NCI-H2196 (cell line): ENCODE measurements around the gene CA11.

Experiments used
- DNase-seq: peaks from one replicate; lab custom pipeline; 2025; ENCODE audit not compliant: unreplicated experiment; lab: John Stamatoyannopoulos, UW

Gene CA11

DNA sequence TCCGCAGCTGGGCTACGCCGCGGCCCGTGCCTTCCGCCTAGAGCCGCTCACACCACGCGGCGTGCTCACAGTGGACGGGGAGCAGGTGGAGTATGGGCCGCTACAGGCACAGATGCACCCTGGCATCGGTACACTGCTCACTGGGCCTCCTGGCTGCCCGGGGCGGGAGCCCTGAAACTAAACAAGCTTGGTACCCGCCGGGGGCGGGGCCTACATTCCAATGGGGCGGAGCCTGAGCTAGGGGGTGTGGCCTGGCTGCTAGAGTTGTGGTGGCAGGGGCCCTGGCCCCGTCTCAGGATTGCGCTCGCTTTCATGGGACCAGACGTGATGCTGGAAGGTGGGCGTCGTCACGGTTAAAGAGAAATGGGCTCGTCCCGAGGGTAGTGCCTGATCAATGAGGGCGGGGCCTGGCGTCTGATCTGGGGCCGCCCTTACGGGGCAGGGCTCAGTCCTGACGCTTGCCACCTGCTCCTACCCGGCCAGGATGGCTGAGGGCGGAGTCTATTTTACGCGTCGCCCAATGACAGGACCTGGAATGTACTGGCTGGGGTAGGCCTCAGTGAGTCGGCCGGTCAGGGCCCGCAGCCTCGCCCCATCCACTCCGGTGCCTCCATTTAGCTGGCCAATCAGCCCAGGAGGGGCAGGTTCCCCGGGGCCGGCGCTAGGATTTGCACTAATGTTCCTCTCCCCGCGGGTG lies 16.2 kb downstream of the CA11 start:
- DNase-seq: no peak

DNA sequence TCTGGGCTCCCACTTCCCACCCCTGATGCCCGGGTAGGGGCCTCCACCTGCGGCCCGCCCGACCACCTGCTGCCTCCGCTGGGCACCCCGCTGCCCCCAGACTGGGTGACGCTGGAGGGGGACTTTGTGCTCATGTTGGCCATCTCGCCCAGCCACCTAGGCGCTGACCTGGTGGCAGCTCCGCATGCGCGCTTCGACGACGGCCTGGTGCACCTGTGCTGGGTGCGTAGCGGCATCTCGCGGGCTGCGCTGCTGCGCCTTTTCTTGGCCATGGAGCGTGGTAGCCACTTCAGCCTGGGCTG lies 16.7 kb downstream of the CA11 start:
- no peak for DNase-seq

DNA sequence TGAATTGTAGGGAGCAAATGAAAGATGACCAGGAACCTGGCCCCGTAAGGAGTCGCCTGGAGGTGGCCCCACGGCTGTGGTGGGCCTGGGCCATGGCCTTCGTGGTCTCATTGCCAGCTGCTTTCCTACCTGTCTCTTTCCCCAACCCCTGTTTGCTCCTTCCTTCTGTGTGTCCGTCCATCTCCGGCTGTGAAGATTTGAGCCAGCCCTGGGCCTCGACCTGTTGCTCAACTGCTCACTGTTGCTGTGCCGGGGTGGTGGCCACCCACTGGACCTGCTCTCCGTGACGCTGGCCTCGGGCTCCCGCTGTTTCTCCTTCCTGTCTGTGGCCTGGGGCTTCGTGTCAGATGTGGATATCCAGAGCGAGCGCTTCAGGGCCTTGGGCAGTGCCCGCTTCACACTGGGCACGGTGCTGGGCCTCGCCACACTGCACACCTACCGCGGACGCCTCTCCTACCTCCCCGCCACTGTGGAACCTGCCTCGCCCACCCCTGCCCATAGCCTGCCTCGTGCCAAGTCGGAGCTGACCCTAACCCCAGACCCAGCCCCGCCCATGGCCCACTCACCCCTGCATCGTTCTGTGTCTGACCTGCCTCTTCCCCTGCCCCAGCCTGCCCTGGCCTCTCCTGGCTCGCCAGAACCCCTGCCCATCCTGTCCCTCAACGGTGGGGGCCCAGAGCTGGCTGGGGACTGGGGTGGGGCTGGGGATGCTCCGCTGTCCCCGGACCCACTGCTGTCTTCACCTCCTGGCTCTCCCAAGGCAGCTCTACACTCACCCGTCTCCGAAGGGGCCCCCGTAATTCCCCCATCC lies 17.3 kb downstream of the CA11 start:
- DNase-seq: no peak

DNA sequence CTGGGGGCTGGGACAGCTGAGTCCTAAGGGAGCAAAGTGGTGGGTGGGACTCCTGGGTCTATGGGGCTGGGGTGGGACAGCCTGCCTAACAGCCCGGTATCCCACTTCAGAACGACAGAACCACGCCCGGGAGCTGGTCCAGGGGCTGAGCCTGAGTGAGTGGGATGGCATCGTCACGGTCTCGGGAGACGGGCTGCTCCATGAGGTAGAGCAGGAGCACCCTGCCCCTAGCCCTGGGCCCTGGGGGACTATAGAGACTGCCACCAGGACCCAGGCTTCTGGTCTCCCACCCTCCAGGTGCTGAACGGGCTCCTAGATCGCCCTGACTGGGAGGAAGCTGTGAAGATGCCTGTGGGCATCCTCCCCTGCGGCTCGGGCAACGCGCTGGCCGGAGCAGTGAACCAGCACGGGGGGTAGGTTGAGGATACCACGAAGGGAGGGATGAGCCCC lies 18.1 kb downstream of the CA11 start:
- DNase-seq: no peak

DNA sequence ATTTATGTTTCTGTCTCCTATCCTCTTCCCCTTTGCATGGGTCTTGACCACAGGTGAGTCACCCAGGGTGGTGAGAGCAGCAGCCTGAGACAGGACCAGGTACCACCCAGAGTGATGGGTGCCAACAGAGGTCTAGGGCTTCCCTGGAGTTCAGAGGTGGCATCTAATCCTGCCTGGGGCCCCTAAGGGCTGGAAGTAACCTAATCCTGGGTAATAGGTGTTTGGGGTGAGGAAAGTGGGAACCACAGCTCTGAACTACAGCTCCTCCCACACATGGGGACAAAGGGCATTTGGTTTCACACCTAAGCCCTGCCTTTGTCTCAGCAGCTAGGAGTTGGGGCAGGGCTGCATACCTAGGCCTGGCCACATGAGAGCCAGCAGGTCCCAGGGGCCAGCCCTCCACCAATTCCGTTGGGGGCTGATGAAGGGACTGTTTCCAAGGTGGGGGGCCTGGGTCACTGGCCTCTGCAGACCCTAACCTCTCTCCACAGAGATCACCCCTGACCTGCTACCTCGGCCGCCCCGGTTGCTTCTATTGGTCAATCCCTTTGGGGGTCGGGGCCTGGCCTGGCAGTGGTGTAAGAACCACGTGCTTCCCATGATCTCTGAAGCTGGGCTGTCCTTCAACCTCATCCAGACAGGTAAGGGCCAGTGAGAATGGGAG lies 18.7 kb downstream of the CA11 start:
- DNase-seq: no peak

DNA sequence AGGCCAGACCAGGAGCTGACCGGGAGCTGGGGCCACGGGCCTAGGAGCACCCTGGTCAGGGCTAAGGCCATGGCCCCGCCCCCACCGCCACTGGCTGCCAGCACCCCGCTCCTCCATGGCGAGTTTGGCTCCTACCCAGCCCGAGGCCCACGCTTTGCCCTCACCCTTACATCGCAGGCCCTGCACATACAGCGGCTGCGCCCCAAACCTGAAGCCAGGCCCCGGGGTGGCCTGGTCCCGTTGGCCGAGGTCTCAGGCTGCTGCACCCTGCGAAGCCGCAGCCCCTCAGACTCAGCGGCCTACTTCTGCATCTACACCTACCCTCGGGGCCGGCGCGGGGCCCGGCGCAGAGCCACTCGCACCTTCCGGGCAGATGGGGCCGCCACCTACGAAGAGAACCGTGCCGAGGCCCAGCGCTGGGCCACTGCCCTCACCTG lies 20.1 kb downstream of the CA11 start:
- no peak for DNase-seq

DNA sequence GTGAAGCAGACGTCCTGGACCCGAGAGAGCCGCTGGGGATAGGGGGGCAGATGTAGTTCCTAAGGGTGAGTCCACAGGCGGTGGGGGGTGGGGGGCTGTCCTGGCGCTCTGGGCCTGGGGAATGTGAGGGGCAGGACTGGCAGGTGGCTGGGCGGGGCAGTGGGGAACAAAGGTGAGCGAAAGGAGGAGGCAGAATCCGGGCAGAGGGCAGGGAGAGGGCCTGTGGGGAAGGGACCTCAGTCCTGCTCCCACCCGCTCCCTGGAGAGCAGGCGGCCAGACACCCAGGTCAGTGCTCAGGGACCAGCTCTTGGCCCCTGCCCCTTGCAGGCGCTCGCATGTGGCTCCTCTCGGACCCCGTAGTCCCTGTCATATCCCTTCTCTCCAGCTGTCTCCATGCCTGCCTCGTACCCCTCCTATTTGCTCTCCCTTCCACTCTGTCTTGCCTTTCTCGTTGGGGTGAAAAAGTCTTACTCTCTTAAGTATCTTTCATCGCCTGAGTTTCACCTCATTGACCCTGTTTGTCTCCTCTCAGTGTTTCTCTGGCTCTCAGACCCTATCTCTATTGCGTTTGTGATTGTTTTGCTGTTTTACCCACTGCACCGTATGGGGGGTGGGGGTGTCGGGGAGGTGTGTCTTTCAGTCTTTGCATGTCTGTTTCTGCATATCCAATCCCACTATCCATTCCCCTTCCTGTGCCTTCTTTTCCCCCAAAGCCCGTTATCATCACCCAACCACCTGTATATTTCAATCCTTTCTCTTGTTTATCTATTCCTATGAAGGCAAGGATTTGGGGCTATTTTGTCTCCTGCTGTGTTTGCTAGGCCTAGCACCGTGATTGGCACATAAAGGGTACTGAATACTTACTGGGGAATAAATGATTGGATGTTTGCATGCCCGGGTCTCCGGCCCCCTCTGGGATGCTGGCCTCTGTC lies 20.9 kb downstream of the CA11 start:
- DNase-seq: no peak

DNA sequence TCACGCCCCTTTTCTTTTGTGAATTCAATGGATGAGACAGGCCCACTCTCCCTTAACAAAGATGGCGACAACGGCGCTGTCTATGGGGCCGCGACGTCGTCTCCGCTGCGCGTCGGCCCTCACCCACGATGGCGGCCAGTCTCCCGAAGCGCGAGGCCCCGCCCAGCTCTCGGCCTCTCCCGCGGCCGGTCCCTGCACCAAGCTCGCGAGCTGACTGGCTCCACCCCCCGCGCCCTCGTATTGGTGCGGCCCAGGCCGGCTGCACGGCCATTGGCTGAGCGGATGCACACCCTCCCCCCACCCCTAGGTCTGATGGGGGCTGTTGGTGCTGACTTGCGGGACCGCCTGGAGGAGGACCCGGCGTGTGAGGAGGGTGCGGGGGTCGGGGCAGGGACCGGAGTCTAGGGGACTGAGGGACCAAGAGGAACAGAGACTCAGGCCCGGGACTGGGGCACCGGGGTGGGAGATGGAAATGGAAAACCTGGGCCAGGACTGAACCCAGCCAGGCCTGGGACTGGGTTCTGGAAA lies 21.9 kb downstream of the CA11 start:
- peak; percentile 98 for DNase-seq

DNA sequence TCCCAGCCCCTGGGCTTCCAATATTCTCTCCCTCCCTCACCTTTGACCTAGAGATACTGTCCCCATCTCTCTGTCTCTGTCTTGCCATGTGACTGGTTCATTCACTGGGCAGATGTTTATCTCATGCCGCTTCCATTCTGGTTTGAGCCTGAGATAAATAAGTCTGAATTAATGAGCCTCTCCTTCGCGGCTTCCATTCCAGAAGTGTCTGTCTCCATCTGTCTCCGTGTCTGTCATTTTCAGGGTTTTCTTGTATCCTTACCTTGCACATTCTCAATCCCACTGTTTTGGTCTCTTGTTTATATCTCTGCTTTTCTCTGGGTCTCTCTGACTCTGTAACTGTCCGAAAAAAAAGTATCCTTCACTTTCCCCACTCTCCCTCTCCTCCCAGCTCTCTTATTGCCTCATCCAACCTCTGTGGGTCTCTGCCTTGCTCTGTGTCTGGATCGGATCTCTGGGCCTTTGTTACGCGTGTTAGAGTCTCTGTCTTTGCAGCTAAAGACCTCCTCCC lies 22.4 kb downstream of the CA11 start:
- no peak for DNase-seq

DNA sequence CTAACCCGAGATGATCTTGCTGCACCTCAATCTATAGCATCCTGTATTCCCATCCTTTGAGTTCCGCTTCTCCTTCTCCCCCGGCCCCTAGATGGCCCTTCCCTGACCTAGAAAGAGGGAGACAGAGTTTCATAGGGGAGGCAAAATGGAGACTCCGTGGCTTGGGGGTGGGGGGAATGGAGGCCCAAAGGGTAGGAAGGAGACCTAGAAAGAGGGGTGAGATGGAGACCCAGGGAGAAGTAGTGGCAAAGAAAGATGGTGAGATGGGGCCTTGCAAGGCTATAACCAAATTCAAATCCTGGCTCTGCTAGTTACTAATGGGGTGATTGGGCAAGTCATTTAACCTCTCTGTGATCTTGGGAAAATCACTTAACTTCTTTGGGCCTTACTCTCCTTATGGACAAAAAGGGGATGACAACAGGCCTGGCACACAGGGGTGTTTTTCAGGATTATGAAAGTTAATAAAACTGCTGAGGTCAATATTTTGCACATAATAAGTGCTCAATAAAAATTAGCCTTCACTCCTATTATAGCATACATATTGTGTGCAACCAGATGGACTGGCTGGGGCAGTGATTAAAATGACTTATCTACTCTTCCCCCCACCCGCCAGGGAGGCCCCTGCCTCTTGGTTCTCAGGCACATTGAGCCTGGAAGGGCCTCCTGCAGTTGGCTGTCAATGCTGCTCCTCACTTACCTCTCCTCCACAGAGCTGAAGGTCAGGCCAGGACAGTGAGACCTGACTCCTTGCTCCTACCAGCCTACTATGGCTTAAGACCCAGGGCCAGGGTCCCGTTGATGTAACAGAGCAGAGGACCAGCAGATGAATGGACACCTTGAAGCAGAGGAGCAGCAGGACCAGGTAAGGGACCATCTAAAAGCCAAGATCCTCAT lies 26.0 kb downstream of the CA11 start:
- DNase-seq: no peak

DNA sequence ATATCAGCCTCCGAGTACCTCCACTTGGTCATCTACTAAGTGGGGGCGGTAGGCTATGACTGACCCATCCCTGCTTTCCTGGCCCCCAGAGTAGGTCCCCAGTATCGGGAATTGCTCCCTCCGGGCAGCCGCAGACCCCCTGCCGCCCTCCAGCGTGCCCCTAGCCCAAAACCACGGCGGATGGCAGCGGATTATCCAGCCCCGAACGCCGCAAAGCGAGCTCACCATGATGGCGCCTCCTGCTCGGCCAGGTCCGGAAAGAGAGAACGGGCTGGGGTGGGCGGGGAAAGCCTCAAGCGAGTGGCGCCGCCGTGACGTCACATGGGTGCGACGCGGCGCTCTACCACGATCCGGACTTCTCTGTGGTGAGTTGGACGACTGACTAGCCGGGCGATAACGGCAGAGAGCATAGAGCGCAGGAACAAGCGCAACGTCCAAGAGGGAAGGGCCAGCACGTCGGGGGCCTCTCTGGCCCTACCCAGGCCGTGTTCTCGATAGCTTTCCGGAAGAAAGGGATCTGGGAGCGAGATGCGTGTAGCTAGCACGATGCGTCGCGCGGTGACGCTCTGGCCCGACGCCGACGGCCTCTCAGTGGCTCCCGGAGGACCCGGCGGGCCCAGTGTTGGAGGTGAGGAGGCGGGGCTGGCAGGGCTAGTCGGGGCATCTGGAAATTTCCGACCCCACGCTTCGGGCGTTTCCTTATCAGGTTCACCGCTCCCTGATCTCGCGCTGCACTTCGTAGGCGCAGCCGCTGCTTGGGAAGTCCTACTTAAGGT lies 26.9 kb downstream of the CA11 start, which contains the start of the genes RPL18 and SPHK2:
RPL18 (minus strand) TSS at position 263 of the 776 bp plus-strand sequence; CDS start at position 228, 35 bp downstream.
SPHK2 (plus strand) TSS at position 591 of the 776 bp plus-strand sequence. CDS start 1,009 bp downstream, outside the sequence.
- DNase-seq: peak; percentile 100

DNA sequence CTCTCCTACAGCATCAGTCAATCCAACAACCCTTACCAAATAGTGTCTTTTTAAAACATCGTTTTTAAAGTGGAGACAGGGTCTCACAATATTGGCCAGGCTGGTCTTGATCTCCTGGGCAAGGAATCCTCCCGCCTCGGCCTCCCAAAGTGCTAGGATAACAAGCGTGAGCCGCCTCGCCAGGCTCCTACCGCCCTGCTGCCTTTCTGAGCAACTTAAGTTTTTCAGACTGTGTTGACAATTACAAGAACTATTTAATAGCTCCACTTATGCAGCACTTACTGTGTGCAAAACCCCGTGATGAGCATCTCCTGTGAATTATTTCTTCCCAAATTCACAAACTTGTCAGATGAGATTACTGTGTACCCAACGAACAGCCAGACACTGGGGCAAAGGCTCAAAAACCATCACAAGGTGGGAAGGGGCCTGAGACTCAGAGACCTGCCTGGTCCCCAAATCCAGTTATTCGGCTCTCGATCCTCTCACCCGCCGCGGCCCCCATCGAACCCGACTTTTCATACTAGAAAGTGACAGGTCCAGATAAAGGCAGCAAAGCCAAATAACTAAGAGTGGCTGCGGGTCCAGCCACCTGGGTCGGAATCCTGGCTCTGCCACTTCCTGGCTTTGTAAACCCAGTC lies 27.6 kb downstream of the CA11 start:
- DNase-seq: no peak

DNA sequence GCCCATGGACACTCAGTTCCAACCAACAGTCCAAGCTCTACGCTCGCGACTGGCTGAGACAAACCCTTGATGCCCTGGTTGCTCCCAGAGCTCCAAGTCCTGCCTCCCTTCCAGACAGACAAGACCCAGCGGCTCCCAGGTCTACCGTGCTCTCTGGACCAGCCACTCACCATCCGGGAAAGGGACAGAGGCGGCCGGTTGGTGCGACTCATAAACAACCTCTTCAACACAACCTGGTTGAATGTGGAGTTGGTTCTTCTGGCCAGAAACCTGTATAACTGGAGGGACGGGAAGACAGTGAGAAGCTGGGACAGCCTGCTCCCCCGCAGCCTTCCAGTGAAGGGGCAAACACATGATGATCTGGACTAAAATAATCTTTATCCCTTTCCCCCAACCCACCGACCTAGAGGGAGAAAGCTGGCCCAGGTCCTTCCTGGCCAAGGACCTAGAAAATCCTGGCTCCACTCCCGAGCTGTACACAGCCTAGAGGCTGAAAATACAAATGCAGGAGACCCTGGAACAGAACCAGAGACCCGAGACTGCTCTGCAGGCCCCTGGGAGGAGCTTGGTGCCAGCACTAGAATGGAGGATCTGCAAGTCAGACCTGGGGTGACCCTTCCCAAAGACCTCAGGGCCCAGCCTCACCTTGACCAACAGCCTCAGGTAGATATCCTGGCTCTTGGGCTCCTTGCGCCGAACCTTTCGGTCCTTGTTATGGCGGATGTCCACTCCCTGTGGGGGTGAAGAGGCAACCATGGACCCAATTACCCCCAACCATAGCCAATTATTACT lies 28.6 kb downstream of the CA11 start:
- no peak for DNase-seq

DNA sequence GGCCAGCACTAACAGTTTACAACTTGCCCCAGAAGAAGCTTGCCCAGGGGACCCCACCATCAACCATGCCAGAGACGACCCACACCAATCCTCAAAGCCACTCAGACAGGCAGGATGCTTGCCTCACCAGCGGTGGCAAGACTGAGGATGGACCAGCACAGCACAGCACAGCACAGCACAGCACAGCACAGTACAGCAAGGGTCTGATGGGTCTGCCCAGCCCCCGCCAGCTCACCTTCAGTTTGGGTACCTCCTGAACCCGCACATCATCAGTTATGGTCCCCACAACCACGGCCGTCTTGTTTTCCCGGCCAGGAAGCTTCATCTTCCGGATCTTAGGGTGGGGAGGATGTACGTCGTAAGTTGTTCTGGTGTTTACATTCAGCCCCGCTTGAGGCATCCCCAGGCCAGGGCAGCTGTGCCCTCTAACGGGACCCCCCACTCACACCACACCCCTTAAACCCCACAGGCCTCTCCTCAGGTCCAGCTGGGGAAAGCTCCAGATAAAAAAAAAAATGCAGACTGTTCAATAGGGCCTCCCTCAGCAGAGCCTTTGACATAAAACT lies 29.4 kb downstream of the CA11 start:
- DNase-seq: no peak

DNA sequence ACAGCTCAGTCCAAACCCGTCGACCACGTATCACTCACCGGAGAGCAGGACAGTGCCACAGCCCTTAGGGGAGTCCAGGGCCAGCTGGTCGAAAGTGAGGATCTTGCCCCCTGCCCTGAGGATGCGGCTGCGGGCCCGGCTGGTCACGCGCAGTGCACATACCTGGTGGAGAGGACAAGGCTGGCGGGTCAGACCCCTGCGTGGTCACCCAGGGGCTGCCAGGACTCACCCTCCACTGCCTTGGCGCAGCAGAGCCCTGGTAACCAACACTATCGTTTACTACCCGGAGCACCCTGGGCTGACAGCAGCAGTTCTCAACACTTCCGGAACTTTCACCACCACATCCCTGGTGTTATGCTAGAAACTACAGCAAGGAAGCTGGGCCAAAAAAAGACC lies 29.9 kb downstream of the CA11 start:
- DNase-seq: no peak

DNA sequence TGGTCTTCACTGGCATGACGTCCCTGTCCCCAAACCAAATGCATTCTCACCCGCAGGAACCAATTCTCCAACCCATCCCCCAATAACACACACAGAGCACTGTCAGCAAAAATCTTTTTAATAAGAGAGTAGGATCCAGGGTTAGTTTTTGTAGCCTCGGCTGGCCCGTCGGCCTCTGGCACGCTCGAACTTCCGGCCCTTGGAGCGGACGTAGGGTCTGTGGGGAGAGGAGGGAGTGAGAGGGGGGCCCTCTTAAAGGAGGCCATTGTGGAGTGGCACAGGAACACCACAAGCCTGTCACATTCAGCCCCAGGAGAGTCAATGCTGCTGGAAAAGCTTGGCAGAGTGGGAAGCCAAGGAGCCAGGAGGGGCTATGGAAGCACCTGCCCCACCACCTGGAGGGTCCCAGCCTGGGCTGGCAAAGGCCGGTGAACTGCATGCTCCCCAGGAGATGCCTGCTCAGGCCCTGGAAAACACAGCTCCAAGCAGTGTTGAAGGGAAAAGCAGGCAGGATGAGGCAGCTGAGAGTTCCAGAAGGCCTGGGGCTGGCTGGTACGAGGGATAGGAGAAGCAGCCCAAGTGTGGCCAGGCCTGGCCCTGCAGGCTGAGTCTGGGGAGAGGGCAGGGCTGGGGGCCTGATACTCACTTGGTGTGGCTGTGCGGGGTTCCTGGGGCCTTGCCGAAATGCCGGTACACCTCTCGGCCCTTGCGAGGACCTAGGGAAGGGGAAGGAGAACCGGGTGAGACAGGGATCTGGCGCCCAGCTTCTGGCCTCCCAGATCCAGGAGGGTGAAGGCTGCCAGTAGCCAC lies 30.6 kb downstream of the CA11 start:
- DNase-seq: no peak
